AG04449 (cell line): ENCODE data around the gene NR2F1-AS1.

Source experiments
- CTCF ChIA-PET: fragments of 350-600 bp; formaldehyde crosslinking; extraction: SDS; loops from one replicate; lab custom pipeline; 2021; ENCODE audit warnings: antibody characterized with exemption; lab: Yijun Ruan, JAX
- POLR2A ChIA-PET: fragments of 400-600, 350-600 bp; formaldehyde crosslinking; extraction: SDS; loops from one replicate; lab custom pipeline; 2020; ENCODE audit warnings: antibody characterized with exemption, inconsistent platforms; lab: Yijun Ruan, JAX
- DNase-seq: peaks from one replicate; pipeline ENCODE4 v3.0.0-alpha.2; 2010; ENCODE audit warnings: low read depth, low spot score
- H3K4me3 ChIP-seq: 2 replicates; pipeline ENCODE4 v1.5.1; 2011; ENCODE audit warnings: low read depth, mild to moderate bottlenecking, control low read depth, low read length
- TF ChIP-seq, protein P1 (sequence below): IDR thresholded peaks from one replicate; pipeline ENCODE4 v1.5.1; 2011; ENCODE audit warnings: mild to moderate bottlenecking, moderate library complexity, low read length, control low read depth, inconsistent platforms; ENCODE audit not compliant: insufficient read depth; ENCODE audit errors: missing control alignments

The NR2F1-AS1 gene

DNA sequence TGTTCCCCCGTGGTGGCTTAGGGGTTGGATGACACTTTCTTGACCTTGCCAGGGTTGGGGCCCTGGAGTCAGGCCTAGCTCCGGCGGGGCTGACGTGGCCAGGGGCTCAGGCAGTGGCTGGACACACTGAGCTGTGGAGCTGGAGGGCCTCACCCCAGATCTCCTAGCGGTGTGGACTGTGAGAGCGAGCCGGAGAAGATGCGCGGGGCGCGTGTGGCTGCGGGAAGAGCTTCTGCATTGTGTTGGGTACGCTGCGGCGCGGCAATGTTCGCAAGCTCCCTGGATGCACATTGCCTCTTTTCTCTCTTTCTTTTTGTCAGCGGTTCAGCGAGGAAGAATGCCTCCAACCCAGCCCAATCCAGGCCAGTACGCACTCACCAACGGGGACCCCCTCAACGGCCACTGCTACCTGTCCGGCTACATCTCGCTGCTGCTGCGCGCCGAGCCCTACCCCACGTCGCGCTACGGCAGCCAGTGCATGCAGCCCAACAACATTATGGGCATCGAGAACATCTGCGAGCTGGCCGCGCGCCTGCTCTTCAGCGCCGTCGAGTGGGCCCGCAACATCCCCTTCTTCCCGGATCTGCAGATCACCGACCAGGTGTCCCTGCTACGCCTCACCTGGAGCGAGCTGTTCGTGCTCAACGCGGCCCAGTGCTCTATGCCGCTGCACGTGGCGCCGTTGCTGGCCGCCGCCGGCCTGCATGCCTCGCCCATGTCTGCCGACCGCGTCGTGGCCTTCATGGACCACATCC, 6.8 kb upstream of the NR2F1-AS1 start:
- H3K4me3 ChIP-seq = 0 out of 2 replicates have a peak overlapping the region, but pooled peaks have one; percentile 8
- CTCF ChIA-PET = interaction anchor here (1.1 to 2.6 kb wide), 3 partner anchors 15 to 213 kb away, joined by 3 to 18 read pairs (median 4); no protein-coding TSS in a partner anchor
- TF ChIP-seq, protein P1, sequence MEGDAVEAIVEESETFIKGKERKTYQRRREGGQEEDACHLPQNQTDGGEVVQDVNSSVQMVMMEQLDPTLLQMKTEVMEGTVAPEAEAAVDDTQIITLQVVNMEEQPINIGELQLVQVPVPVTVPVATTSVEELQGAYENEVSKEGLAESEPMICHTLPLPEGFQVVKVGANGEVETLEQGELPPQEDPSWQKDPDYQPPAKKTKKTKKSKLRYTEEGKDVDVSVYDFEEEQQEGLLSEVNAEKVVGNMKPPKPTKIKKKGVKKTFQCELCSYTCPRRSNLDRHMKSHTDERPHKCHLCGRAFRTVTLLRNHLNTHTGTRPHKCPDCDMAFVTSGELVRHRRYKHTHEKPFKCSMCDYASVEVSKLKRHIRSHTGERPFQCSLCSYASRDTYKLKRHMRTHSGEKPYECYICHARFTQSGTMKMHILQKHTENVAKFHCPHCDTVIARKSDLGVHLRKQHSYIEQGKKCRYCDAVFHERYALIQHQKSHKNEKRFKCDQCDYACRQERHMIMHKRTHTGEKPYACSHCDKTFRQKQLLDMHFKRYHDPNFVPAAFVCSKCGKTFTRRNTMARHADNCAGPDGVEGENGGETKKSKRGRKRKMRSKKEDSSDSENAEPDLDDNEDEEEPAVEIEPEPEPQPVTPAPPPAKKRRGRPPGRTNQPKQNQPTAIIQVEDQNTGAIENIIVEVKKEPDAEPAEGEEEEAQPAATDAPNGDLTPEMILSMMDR = no peak
- POLR2A ChIA-PET = no interaction called here
- no peak for DNase-seq

GRCh38 chr5:93586736-93587596, 5.9 kb upstream of the NR2F1-AS1 start:
- CTCF ChIA-PET = interaction anchor here (0.6 to 2.6 kb wide), 4 partner anchors 16 to 214 kb away, joined by 3 to 18 read pairs (median 4); no protein-coding TSS in a partner anchor
- TF ChIP-seq, protein P1 = no peak
- no peak overlapping the region for H3K4me3 ChIP-seq
- POLR2A ChIA-PET = interaction anchor here (0.6 kb wide), 1 partner anchor 15 kb away, joined by 3 read pairs; no protein-coding TSS in a partner anchor
- DNase-seq = no peak

DNA sequence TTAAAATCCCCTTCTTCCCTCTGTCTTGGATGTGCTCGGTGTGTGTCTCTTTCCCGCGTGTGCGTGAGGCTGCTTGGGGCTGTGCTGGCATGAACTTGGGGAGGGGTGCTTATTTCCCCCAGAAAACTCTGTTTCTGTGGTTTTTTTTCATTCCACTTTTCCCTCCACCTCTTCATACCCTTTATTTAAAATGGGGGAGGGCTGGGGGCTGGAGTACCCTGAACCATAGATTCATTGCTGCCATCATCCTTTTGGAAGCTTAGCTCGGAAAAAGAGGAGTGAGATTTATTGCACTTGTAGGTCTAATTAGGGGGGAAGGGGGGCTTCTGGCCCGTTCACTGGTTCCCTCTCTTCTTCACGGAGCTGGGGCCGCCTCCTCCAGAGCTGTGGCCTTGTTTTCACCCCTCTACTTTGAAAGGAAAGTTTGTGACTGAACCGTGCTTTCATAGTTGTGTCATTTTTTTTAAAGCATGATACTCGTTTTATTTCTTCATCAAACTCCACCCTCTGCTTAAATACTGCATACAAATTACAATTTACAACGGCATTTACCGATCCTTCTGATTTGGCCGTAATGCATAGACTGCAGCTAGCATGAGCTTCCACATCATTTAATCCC, 4.9 kb upstream of the NR2F1-AS1 start:
- ChIA-PET POLR2A (no interaction called here), CTCF (interaction anchor here (1.0 to 2.6 kb wide), 2 partner anchors 22 to 215 kb away, joined by 4 to 18 read pairs; no protein-coding TSS in a partner anchor)
- DNase-seq = no peak
- peak overlapping the region; percentile 80 for H3K4me3 ChIP-seq
- TF ChIP-seq, protein P1 = no peak

GRCh38 chr5:93585041-93585766, 4.2 kb upstream of the NR2F1-AS1 start:
- ChIA-PET POLR2A (no interaction called here), CTCF (interaction anchor here (1.3 to 2.6 kb wide), 2 partner anchors 200 to 215 kb away, joined by 3 to 18 read pairs; no protein-coding TSS in a partner anchor)
- TF ChIP-seq, protein P1 = no peak
- H3K4me3 ChIP-seq = peak overlapping the region; percentile 80
- DNase-seq = no peak

GRCh38 chr5:93584596-93585040, 3.6 kb upstream of the NR2F1-AS1 start:
- TF ChIP-seq, protein P1 = no peak
- CTCF ChIA-PET = interaction anchor here (1.3 to 2.6 kb wide), 3 partner anchors 201 to 216 kb away, joined by 3 to 18 read pairs (median 16); no protein-coding TSS in a partner anchor
- POLR2A ChIA-PET = interaction anchor here (0.6 kb wide), 1 partner anchor 542 kb away, joined by 3 read pairs; no protein-coding TSS in a partner anchor
- H3K4me3 ChIP-seq = peak overlapping the region; percentile 80
- DNase-seq = no peak
